HEK293 (cell line): ENCODE results near the gene HTR3B.

ENCODE experiments used
- CTCF ChIA-PET: fragments of 350-600 bp; formaldehyde crosslinking; extraction: SDS; loops from one replicate; lab custom pipeline; 2021; ENCODE audit warnings: antibody characterized with exemption; lab: Yijun Ruan, JAX
- POLR2A ChIA-PET: fragments of 300-600 bp; formaldehyde crosslinking; extraction: SDS; loops from one replicate; lab custom pipeline; 2020; ENCODE audit warnings: antibody characterized with exemption, inconsistent platforms; lab: Yijun Ruan, JAX
- H3K27ac ChIP-seq: fragments of 200-500 bp; sonication (Bioruptor generic); 2 replicates; pipeline ENCODE4 v1.5.1; 2014; ENCODE audit warnings: low read depth, low read length, control low read depth, inconsistent platforms; ENCODE audit errors: extremely low read depth
- H3K36me3 ChIP-seq, 2 experiments: fragments of 200-500 bp in 1 of 2; sonication (Bioruptor generic) in 1 of 2; 1 replicate in 1 of 2; 2 replicates in 1 of 2; pipeline ENCODE4 v1.5.1; 2014 to 2017; ENCODE audit warnings: inconsistent platforms in 2 of 2, low read length in 2 of 2; ENCODE audit not compliant: control insufficient read depth in 2 of 2, insufficient read depth in 1 of 2
- H3K4me1 ChIP-seq: fragments of 200-500 bp; sonication (Bioruptor generic); 2 replicates; pipeline ENCODE4 v1.5.1; 2014; ENCODE audit warnings: mild to moderate bottlenecking, low read length, inconsistent platforms; ENCODE audit not compliant: control insufficient read depth, insufficient read depth
- H3K4me3 ChIP-seq: 2 replicates; pipeline ENCODE4 v1.5.1; 2011; ENCODE audit warnings: low read depth, mild to moderate bottlenecking, control low read depth, low read length, moderate library complexity
- H3K9me3 ChIP-seq: fragments of 200-500 bp; sonication (Bioruptor generic); 2 replicates; pipeline ENCODE4 v1.5.1; 2014; ENCODE audit warnings: low read depth, low read length, inconsistent platforms; ENCODE audit not compliant: control insufficient read depth, insufficient read depth
- BCL11B ChIP-seq: fragments of 450-650 bp; formaldehyde crosslinking; IDR thresholded peaks from 2 replicates; pipeline ENCODE4 v1.5.1; 2016; ENCODE audit warnings: low read depth, missing biosample characterization, missing genetic modification characterization
- TCF7L2 ChIP-seq: IDR thresholded peaks from 2 replicates; pipeline ENCODE4 v1.6.1; 2011; ENCODE audit warnings: low read depth, mild to moderate bottlenecking, inconsistent platforms, low read length, moderate library complexity, borderline replicate concordance
- ZBTB17 ChIP-seq: fragments of 450-650 bp; formaldehyde crosslinking; IDR thresholded peaks from 2 replicates; pipeline ENCODE4 v1.5.1; 2016; ENCODE audit warnings: missing biosample characterization, missing genetic modification characterization
- ZNF138 ChIP-seq: fragments of 450-650 bp; formaldehyde crosslinking; IDR thresholded peaks from 2 replicates; pipeline ENCODE4 v1.5.1; 2016; ENCODE audit warnings: missing biosample characterization, missing genetic modification characterization, borderline replicate concordance
- ZNF175 ChIP-seq: fragments of 450-650 bp; formaldehyde crosslinking; IDR thresholded peaks from 2 replicates; pipeline ENCODE4 v1.5.1; 2016; ENCODE audit warnings: missing biosample characterization, missing genetic modification characterization
- ZNF37A ChIP-seq: fragments of 450-650 bp; IDR thresholded peaks from 2 replicates; pipeline ENCODE4 v1.5.1; 2018; ENCODE audit warnings: missing biosample characterization, missing genetic modification characterization
- ZNF426 ChIP-seq: fragments of 450-650 bp; formaldehyde crosslinking; IDR thresholded peaks from 2 replicates; pipeline ENCODE4 v1.5.1; 2017; ENCODE audit warnings: missing biosample characterization, missing genetic modification characterization, mild to moderate bottlenecking, inconsistent platforms, moderate library complexity
- ZNF544 ChIP-seq: fragments of 450-650 bp; formaldehyde crosslinking; IDR thresholded peaks from 2 replicates; pipeline ENCODE4 v1.5.0; 2017; ENCODE audit warnings: missing biosample characterization, missing genetic modification characterization
- ZNF561 ChIP-seq: fragments of 450-650 bp; IDR thresholded peaks from 2 replicates; pipeline ENCODE4 v1.5.1; 2018; ENCODE audit warnings: missing biosample characterization, missing genetic modification characterization, borderline replicate concordance
- ZNF629 ChIP-seq: fragments of 450-650 bp; formaldehyde crosslinking; IDR thresholded peaks from 2 replicates; pipeline ENCODE4 v1.5.1; 2017; ENCODE audit warnings: missing biosample characterization, missing genetic modification characterization
- ZNF777 ChIP-seq: fragments of 450-650 bp; formaldehyde crosslinking; IDR thresholded peaks from 2 replicates; pipeline ENCODE4 v1.5.1; 2017; ENCODE audit warnings: missing biosample characterization, missing genetic modification characterization, borderline replicate concordance
- ZNF792 ChIP-seq: fragments of 450-650 bp; formaldehyde crosslinking; IDR thresholded peaks from 2 replicates; pipeline ENCODE4 v1.5.1; 2016; ENCODE audit warnings: missing biosample characterization, missing genetic modification characterization
- ZNF830 ChIP-seq: fragments of 450-650 bp; IDR thresholded peaks from 2 replicates; pipeline ENCODE4 v1.5.0; 2018; ENCODE audit warnings: missing biosample characterization, missing genetic modification characterization, low read depth, mild to moderate bottlenecking, moderate library complexity
- TF ChIP-seq, protein P1 (sequence below): fragments of 450-650 bp; formaldehyde crosslinking; IDR thresholded peaks from 2 replicates; pipeline ENCODE4 v1.5.1; 2016; ENCODE audit warnings: missing biosample characterization, missing genetic modification characterization
- TF ChIP-seq, protein P2 (sequence below): fragments of 450-650 bp; formaldehyde crosslinking; IDR thresholded peaks from 2 replicates; pipeline ENCODE4 v1.5.1; 2016; ENCODE audit warnings: missing biosample characterization, missing genetic modification characterization
- TF ChIP-seq, protein P3 (sequence below): fragments of 450-650 bp; formaldehyde crosslinking; IDR thresholded peaks from 2 replicates; pipeline ENCODE4 v1.5.1; 2016; ENCODE audit warnings: missing biosample characterization, missing genetic modification characterization, low read depth
- TF ChIP-seq, protein P4 (sequence below): fragments of 450-650 bp; formaldehyde crosslinking; IDR thresholded peaks from 2 replicates; pipeline ENCODE4 v1.5.1; 2016; ENCODE audit warnings: missing biosample characterization, missing genetic modification characterization

HTR3B gene

GRCh38 chr11:113928311-113928710 is 23.7 kb downstream of the HTR3B start:
- TF ChIP-seq ZNF37A (tag by site-specific recombination), result no peak
- TF ChIP-seq ZNF138 (tag by site-specific recombination), result no peak
- no peak for TF ChIP-seq ZNF629 (tag by site-specific recombination)
- TF ChIP-seq, protein P1, sequence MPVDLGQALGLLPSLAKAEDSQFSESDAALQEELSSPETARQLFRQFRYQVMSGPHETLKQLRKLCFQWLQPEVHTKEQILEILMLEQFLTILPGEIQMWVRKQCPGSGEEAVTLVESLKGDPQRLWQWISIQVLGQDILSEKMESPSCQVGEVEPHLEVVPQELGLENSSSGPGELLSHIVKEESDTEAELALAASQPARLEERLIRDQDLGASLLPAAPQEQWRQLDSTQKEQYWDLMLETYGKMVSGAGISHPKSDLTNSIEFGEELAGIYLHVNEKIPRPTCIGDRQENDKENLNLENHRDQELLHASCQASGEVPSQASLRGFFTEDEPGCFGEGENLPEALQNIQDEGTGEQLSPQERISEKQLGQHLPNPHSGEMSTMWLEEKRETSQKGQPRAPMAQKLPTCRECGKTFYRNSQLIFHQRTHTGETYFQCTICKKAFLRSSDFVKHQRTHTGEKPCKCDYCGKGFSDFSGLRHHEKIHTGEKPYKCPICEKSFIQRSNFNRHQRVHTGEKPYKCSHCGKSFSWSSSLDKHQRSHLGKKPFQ, result no peak
- TF ChIP-seq BCL11B (tag by site-specific recombination), result no peak
- TF ChIP-seq ZNF777 (tag by site-specific recombination), result no peak
- no peak for TF ChIP-seq ZBTB17 (tag by site-specific recombination)
- TF ChIP-seq ZNF792 (tag by site-specific recombination), result no peak
- TF ChIP-seq ZNF544, result no peak
- TF ChIP-seq, protein P2, sequence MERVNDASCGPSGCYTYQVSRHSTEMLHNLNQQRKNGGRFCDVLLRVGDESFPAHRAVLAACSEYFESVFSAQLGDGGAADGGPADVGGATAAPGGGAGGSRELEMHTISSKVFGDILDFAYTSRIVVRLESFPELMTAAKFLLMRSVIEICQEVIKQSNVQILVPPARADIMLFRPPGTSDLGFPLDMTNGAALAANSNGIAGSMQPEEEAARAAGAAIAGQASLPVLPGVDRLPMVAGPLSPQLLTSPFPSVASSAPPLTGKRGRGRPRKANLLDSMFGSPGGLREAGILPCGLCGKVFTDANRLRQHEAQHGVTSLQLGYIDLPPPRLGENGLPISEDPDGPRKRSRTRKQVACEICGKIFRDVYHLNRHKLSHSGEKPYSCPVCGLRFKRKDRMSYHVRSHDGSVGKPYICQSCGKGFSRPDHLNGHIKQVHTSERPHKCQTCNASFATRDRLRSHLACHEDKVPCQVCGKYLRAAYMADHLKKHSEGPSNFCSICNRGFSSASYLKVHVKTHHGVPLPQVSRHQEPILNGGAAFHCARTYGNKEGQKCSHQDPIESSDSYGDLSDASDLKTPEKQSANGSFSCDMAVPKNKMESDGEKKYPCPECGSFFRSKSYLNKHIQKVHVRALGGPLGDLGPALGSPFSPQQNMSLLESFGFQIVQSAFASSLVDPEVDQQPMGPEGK (tag by site-specific recombination), result no peak
- TF ChIP-seq TCF7L2, result no peak
- no peak for TF ChIP-seq ZNF561 (tag by site-specific recombination)
- no peak for TF ChIP-seq ZNF830
- TF ChIP-seq ZNF175 (tag by site-specific recombination), result no peak
- no peak for TF ChIP-seq ZNF426
- no peaks in the 10 kb centered on the region for H3K9me3 ChIP-seq
- no peaks in the 10 kb centered on the region for H3K4me1 ChIP-seq
- ChIA-PET POLR2A (no interaction called here), CTCF (interaction anchor here (0.5 to 1.1 kb wide), 4 partner anchors 32 to 656 kb away, joined by 3 to 5 read pairs (median 4); no protein-coding TSS in a partner anchor)
- H3K4me3 ChIP-seq, result no peak overlapping the region
- no peak overlapping the region for H3K27ac ChIP-seq
- no peaks in the 10 kb centered on the region for H3K36me3 ChIP-seq

- H3K4me1 ChIP-seq, result no peaks in the 10 kb centered on the region
- H3K9me3 ChIP-seq, result no peaks in the 10 kb centered on the region
- H3K4me3 ChIP-seq, result no peak overlapping the region
- H3K36me3 ChIP-seq, result no peaks in the 10 kb centered on the region
- POLR2A ChIA-PET, result no interaction called here
- TF ChIP-seq ZNF561 (tag by site-specific recombination) (no peak), ZNF777 (tag by site-specific recombination) (no peak)
- TF ChIP-seq, protein P3, sequence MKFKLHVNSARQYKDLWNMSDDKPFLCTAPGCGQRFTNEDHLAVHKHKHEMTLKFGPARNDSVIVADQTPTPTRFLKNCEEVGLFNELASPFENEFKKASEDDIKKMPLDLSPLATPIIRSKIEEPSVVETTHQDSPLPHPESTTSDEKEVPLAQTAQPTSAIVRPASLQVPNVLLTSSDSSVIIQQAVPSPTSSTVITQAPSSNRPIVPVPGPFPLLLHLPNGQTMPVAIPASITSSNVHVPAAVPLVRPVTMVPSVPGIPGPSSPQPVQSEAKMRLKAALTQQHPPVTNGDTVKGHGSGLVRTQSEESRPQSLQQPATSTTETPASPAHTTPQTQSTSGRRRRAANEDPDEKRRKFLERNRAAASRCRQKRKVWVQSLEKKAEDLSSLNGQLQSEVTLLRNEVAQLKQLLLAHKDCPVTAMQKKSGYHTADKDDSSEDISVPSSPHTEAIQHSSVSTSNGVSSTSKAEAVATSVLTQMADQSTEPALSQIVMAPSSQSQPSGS (tag by site-specific recombination), result no peak
- TF ChIP-seq, protein P2 (tag by site-specific recombination), result no peak
- TF ChIP-seq, protein P4, sequence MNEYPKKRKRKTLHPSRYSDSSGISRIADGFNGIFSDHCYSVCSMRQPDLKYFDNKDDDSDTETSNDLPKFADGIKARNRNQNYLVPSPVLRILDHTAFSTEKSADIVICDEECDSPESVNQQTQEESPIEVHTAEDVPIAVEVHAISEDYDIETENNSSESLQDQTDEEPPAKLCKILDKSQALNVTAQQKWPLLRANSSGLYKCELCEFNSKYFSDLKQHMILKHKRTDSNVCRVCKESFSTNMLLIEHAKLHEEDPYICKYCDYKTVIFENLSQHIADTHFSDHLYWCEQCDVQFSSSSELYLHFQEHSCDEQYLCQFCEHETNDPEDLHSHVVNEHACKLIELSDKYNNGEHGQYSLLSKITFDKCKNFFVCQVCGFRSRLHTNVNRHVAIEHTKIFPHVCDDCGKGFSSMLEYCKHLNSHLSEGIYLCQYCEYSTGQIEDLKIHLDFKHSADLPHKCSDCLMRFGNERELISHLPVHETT, result no peak
- CTCF ChIA-PET, result no interaction called here
- no peak overlapping the region for H3K27ac ChIP-seq
These were observed 28.2 kb downstream of the HTR3B start for GRCh38 chr11:113932788-113933187.
